BJ (cell line): ENCODE data around the gene ARHGAP26. TPM values are rescaled to one million over a fixed set of nuclear protein-coding genes. Genes with fewer than 3 reads are reported as not detected.
A peak's percentile ranks its signal among the peaks of the same experiment; 100 is the strongest.
"Not testable (repeated sequence)": the region's sequence is repeated elsewhere in the genome, so short reads cannot be mapped to it uniquely, and the experiment has no call there.

Experiments used
- CTCF ChIA-PET: fragments of 350-600 bp; formaldehyde crosslinking; extraction: SDS; loops from one replicate; lab custom pipeline; 2021; ENCODE audit warnings: antibody characterized with exemption, inconsistent platforms; lab: Yijun Ruan, JAX
- POLR2A ChIA-PET: fragments of 300-600 bp; sonication (Branson Sonifier 250); formaldehyde crosslinking; extraction: SDS; loops from one replicate; lab custom pipeline; 2021; ENCODE audit warnings: antibody characterized with exemption; lab: Charles Lee
- DNase-seq: peaks from one replicate; pipeline ENCODE4 v3.0.0-alpha.2; 2011; ENCODE audit warnings: low read depth
- H3K27me3 ChIP-seq: 2 replicates; pipeline ENCODE4 v1.6.0; 2011; ENCODE audit warnings: low read length; ENCODE audit not compliant: control insufficient read depth, insufficient read depth
- H3K36me3 ChIP-seq: 2 replicates; pipeline ENCODE4 v1.5.1; 2011; ENCODE audit warnings: low read length; ENCODE audit not compliant: control insufficient read depth, insufficient read depth
- H3K4me3 ChIP-seq: 2 replicates; pipeline ENCODE4 v1.5.1; 2011; ENCODE audit warnings: low read depth, mild to moderate bottlenecking, control low read depth, low read length
- CTCF ChIP-seq: IDR thresholded peaks from 2 replicates; pipeline ENCODE4 v1.5.1; 2011; ENCODE audit warnings: low read depth, mild to moderate bottlenecking, control low read depth, inconsistent platforms, low read length, moderate library complexity; ENCODE audit not compliant: insufficient read depth
- polyA plus RNA-seq: library from polyadenylated mRNA; depleted of rRNA; stranded (reverse); fragments of >200 nt; gene quantifications from 2 replicates; pipeline ENCODE4 v1.2.3, GENCODE V29; 2011

ARHGAP26 gene
- polyA plus RNA-seq, 1 experiment, result 4.8 TPM

- no peak for TF ChIP-seq CTCF
- CTCF ChIA-PET, result no interaction called here
- POLR2A ChIA-PET, result no interaction called here
- DNase-seq, result no peak
- H3K27me3 ChIP-seq, result no peaks in the 10 kb centered on the region
- no peaks in the 10 kb centered on the region for H3K36me3 ChIP-seq
- H3K4me3 ChIP-seq, result no peak overlapping the region
These were observed 316.4 kb downstream of the ARHGAP26 start for GRCh38 chr5:143086546-143086907.

- H3K36me3 ChIP-seq, result no peaks in the 10 kb centered on the region
- TF ChIP-seq CTCF, result no peak
- no peaks in the 10 kb centered on the region for H3K27me3 ChIP-seq
- ChIA-PET POLR2A (no interaction called here), CTCF (interaction anchor here (1.1 kb wide), 1 partner anchor 10 kb away, joined by 4 read pairs; no protein-coding TSS in a partner anchor)
- peak; percentile 80 for DNase-seq
- H3K4me3 ChIP-seq, result no peak overlapping the region
These were observed 316.9 kb downstream of the ARHGAP26 start for GRCh38 chr5:143086908-143087637.

- H3K27me3 ChIP-seq, CTCF ChIA-PET, POLR2A ChIA-PET: not testable (repeated sequence)
These were observed 318.5 kb downstream of the ARHGAP26 start for GRCh38 chr5:143088702-143089101.

GRCh38 chr5:143090044-143090443, 319.9 kb downstream of the ARHGAP26 start:
- H3K36me3 ChIP-seq, H3K4me3 ChIP-seq, POLR2A ChIA-PET, DNase-seq, CTCF ChIA-PET, H3K27me3 ChIP-seq: not testable (repeated sequence)

More at GRCh38 chr5:143088702-143089101, 318.5 kb downstream of the ARHGAP26 start:
- DNase-seq, H3K36me3 ChIP-seq, H3K4me3 ChIP-seq: not testable (repeated sequence)

- POLR2A ChIA-PET, H3K4me3 ChIP-seq, H3K27me3 ChIP-seq, DNase-seq, CTCF ChIA-PET, H3K36me3 ChIP-seq: not testable (repeated sequence)
These were observed 322.7 kb downstream of the ARHGAP26 start for GRCh38 chr5:143092711-143093451.

- ChIA-PET POLR2A (no interaction called here), CTCF (no interaction called here)
- no peak for TF ChIP-seq CTCF
- H3K27me3 ChIP-seq, result no peaks in the 10 kb centered on the region
- DNase-seq, result no peak
- H3K4me3 ChIP-seq, result no peak overlapping the region
- H3K36me3 ChIP-seq, result no peaks in the 10 kb centered on the region
These were observed 323.4 kb downstream of the ARHGAP26 start for GRCh38 chr5:143093452-143094086.
